Mammary epithelial cell (primary cell): ENCODE measurements around the gene LIPM.

Source experiments
- EZH2 ChIP-seq: IDR thresholded peaks from 2 replicates; pipeline ENCODE4 v1.6.1; 2012; ENCODE audit warnings: low read length, inconsistent platforms, borderline replicate concordance
- TF ChIP-seq, protein P1 (sequence below), 2 donors: IDR thresholded peaks in 1 of 2; conservative IDR thresholded peaks in 1 of 2; 2 replicates each; pipeline ENCODE4 v1.5.1; 2011 to 2012; ENCODE audit warnings: inconsistent platforms in 2 of 2, low read length in 2 of 2, mild to moderate bottlenecking in 2 of 2, control low read depth in 1 of 2, low read depth in 1 of 2; ENCODE audit not compliant: insufficient read depth in 1 of 2; ENCODE audit errors: extremely low read depth in 1 of 2

GRCh38 chr10:88835910-88836221 lies 33.3 kb downstream of the LIPM start:
- TF ChIP-seq, protein P1, sequence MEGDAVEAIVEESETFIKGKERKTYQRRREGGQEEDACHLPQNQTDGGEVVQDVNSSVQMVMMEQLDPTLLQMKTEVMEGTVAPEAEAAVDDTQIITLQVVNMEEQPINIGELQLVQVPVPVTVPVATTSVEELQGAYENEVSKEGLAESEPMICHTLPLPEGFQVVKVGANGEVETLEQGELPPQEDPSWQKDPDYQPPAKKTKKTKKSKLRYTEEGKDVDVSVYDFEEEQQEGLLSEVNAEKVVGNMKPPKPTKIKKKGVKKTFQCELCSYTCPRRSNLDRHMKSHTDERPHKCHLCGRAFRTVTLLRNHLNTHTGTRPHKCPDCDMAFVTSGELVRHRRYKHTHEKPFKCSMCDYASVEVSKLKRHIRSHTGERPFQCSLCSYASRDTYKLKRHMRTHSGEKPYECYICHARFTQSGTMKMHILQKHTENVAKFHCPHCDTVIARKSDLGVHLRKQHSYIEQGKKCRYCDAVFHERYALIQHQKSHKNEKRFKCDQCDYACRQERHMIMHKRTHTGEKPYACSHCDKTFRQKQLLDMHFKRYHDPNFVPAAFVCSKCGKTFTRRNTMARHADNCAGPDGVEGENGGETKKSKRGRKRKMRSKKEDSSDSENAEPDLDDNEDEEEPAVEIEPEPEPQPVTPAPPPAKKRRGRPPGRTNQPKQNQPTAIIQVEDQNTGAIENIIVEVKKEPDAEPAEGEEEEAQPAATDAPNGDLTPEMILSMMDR (conservative IDR thresholded peaks at IDR 0.05 in 1 of 2, IDR thresholded peaks at IDR 0.05 in 1 of 2; ENCODE audit: extremely low read depth in 1 of 2, insufficient read depth in 1 of 2, low read depth in 1 of 2, low read length in 2 of 2), result no peak
- TF ChIP-seq EZH2, result no peak
